ENCODE data around the gene GC. TPM values are rescaled to one million over a fixed set of nuclear protein-coding genes. Genes with fewer than 3 reads are reported as not detected.
"Not testable (repeated sequence)": the region's sequence is repeated elsewhere in the genome, so short reads cannot be mapped to it uniquely, and the experiment has no call there.

GC gene, protein sequence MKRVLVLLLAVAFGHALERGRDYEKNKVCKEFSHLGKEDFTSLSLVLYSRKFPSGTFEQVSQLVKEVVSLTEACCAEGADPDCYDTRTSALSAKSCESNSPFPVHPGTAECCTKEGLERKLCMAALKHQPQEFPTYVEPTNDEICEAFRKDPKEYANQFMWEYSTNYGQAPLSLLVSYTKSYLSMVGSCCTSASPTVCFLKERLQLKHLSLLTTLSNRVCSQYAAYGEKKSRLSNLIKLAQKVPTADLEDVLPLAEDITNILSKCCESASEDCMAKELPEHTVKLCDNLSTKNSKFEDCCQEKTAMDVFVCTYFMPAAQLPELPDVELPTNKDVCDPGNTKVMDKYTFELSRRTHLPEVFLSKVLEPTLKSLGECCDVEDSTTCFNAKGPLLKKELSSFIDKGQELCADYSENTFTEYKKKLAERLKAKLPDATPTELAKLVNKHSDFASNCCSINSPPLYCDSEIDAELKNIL
- polyA plus RNA-seq (ENCODE audit: insufficient read length) = not detected

- no peak for DNase-seq (ENCODE audit: low read depth)
Measured at GRCh38 chr4:71783972-71784371, at the start of gene GC. TSS of gene GC (minus strand) at chr4:71784079. CDS start at chr4:71784018, 61 bp downstream.

- DNase-seq (ENCODE audit: low read depth) = no peak
Measured at GRCh38 chr4:71833232-71833900, 49.5 kb upstream of the GC start.

- DNase-seq (ENCODE audit: low read depth) = no peak
Measured at GRCh38 chr4:71832049-71832448, 48.2 kb upstream of the GC start.

DNA sequence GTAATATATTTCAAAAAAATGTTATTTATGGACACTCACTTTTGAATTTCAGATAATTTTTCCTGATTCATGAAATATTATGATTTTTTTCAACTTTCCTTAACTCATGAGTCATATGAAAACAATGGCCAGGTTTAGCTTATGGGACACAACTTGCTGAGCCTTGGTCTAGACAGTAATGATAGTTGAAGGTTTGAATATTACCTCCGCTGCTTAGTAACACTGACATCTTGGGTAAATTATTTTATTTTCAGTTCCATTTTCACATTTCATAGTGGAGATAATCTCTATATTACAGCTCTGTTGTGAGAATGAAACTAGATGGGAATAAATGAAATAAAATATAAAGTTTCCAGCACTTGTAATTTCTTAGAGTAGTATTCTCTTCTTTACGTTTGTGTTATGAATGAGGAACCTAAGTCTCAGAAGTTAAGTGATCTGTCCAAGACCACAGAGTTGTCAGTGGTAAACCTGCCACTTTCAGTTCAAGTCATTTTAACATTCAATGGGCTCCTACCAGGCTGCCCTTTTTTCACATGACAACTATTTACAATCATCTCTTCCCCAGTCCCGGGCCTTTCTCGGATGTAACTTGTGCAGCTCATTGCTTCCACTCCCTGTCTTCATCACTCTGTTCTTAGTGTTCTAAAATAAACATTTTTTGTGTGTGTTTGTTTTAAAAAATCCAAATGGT is 46.8 kb upstream of the GC start:
- DNase-seq (ENCODE audit: low read depth) = no peak

DNA sequence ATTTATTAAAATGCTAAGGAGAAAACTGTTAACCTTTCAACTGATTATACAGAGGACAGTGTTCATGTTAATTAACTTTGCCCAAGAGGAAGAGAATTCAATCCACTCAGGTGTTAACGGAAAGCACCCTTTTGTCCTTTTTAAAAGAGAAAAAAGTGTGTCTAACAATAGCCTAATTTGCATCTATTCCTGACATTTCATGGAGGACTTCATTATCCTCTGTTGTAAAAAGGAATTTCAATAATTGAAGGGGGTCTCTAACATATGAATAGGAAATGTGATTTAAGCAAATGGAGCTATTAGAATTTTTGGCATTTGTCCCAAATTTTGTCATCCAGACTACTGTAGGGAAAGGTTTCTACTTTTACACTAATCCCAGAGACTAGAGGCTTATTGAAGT is 44.6 kb upstream of the GC start:
- no peak for DNase-seq (ENCODE audit: low read depth)

DNA sequence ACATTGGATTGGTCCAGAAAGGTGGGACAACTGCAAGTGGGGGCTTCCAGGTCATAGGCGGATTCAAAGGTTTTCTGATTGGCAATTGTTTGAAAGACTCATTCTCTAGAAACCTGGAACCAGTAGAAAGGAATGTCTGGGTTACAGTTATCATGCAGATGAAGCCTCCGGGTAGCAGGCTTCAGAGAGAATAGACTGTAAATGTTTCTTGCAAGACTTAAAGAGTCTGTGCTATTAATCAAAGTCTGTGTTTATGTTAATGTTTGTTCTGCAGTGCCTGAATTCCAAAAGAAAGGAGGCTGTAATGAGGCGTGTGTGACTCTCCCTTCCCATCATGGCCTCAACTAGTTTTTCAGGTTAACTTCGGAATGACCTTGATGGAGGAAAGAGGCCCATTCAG is 43.9 kb upstream of the GC start:
- DNase-seq (ENCODE audit: low read depth) = no peak

DNA sequence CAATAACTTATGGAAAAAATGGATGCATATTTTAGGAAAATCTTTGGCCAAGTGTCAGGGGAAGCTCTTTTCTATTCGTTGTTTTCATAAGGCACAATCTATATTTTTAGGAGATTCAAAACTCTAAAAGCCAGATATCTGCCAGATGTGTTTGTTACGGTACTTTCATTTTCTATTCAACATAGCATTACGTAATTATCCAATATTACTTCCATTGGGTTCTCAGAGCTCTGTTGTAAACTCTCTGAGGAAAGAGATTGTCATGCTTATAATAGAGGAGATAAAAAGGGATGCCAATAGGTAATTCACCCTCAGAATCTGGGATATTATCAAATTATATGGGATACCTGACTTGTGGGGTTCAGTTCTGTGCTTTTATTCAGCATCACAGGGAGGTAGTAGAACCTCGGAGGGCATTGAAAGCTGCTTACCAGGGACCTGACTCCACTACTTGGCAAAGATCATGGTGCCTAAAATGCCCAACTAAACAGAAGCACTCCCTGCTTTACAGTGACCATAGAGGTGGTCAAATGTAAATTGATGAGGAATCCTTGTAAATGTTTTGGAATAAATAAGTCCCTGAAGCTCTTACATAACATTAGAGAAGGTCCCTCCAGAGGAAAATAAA is 32.9 kb upstream of the GC start:
- no peak for DNase-seq (ENCODE audit: low read depth)

DNA sequence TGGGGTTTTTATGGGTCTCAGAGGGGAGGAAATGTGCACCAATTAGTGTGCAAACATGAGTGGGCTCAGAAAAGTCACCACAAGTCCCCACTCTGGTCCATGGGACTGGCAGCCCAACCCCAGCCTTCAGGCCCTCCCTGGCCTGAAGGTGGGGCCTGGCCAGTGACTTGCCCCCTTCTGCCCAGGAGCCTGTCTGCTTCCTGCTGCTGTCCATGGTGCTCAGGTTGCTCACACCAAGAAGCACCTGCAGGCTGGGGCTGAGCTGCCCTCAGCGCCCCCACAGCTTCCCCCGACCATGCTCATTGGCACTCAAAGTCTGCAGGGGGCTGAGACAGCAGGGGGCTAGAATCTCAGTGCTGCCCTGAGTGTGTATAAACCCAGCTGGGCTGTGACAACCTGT is 30.6 kb upstream of the GC start:
- DNase-seq (ENCODE audit: low read depth) = no peak

DNA sequence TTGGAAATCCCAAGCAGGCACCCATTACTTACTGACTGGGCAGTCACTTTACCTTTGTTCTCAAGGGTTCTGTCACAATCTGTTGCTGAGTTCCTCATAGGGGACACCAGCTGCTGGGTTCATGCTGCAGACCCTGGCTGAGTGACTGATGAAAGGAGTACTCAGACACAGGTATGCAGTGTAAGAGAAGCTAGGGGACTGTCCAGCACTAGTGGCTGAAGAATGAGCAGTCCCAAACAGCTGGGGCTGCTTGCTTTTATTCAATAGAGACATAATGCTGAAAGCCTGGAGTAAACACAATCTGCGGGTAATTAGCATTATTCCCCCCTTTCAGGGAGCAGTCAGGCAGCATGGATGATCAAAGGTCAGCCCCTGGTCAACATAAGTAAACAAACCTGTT is 25.9 kb upstream of the GC start:
- DNase-seq (ENCODE audit: low read depth) = not testable (repeated sequence)

- DNase-seq (ENCODE audit: low read depth) = no peak
Measured at GRCh38 chr4:71807469-71807868, 23.6 kb upstream of the GC start.

DNA sequence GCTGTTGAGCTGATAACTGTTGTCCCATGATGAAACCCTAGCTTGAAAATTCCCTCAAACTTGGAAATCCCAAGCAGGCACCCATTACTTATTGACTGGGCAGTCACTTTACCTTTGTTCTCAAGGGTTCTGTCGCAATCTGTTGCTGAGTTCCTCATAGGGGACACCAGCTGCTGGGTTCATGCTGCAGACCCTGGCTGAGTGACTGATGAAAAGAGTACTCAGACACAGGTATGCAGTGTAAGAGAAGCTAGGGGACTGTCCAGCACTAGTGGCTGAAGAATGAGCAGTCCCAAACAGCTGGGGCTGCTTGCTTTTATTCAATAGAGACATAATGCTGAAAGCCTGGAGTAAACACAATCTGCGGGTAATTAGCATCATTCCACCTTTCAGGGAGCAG is 21.4 kb upstream of the GC start:
- not testable (repeated sequence) for DNase-seq (ENCODE audit: low read depth)

- not testable (repeated sequence) for DNase-seq (ENCODE audit: low read depth)
Measured at GRCh38 chr4:71804017-71804697, 20.3 kb upstream of the GC start.

GRCh38 chr4:71785959-71786358 is 2.1 kb upstream of the GC start:
- no peak for DNase-seq (ENCODE audit: low read depth)

- DNase-seq (ENCODE audit: low read depth) = no peak
Measured at GRCh38 chr4:71784569-71785197, 804 bp upstream of the GC start.

DNA sequence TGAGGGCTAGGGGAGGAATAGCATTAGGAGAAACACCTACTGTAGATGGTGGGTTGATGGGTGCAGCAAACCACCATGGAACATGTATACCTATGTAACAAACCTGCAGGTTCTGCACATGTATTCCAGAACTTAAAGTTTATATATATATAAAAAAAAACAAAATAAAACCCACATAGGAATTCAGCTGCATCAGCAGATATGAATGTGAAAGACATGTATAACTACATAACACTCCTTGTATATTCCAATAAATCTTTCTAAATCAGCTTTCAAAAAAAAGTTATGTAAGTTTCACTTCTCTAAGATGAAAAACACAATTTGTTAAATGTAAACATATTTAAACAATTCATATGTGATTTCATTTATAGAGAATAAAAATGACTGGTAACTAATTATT is 6.0 kb downstream of the GC start:
- DNase-seq (ENCODE audit: low read depth) = no peak

- no peak for DNase-seq (ENCODE audit: low read depth)
Measured at GRCh38 chr4:71775449-71775848, 8.4 kb downstream of the GC start.

DNA sequence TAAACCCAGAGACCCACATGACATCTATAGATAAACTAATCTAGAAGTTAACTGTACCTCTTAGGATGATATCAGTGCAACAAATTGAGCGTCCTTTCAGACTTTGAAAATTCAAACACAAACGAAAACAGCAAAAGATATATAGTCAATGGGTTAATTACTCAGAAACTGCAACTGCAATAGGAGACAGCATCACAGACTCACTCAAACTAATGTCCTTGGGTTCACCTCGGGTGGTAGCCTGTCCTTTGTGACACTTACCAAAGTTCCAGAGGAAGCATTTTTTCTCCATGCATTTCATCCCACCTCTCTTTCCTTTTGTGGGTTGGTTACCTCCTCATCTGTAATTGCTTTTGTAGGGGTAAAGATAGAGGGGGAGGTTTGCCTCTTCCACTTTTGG is 9.7 kb downstream of the GC start:
- no peak for DNase-seq (ENCODE audit: low read depth)

DNA sequence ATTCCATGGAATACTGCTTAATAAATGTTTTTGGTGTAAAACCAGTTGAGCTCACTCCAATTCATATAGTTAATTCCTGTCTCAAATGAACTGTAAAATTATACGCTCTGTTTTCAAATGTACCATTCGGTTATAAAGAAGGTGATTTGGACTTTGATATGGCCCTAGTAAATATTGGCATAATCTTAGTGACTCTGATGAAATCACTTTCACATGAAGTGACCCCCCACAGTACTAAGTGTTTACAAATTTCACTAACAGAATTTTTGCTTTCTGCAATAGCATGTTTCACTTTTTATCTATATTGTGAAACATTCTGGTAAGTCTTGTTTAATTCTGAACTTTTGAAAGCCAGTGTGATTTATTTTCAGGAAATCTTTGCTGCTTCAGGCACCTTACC is 10.9 kb downstream of the GC start:
- DNase-seq (ENCODE audit: low read depth) = no peak

DNA sequence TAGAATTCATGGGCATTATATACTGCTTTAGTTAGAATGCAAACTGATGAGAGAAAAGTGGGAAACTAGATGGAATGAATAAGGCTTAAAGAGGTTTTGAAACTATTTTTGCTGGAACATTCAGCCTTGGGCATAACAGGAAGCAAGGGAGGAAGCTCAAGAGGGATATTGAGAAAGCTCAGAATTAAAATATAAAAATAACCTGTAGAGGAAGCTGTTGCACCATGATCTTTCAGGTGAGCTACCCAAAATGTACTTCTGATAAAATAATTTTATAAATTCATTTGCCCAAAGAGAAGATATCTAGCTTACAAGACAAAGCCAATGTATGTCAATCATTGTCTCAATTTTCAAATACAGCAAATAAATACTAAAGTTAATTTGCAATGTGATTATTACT is 11.3 kb downstream of the GC start:
- no peak for DNase-seq (ENCODE audit: low read depth)

GRCh38 chr4:71771613-71772012 is 12.3 kb downstream of the GC start:
- DNase-seq (ENCODE audit: low read depth) = no peak

DNA sequence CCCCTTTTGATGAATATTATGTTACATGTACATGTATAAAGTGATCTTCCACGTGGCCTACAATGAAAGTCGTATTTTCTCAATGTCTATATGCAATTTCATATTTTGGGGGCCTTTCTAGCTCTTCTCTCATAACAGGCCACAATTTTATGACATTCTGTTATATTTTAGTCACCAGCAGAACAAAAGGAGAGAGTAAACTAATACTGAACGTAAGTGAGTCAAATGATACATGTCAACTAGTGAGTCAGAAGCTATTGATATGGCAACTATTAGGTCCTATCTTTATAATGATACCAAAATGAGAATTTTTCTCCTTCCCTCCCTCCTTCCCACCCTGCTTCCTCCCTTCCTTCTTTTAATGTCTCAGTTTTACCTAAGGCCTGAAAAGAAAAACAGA is 14.4 kb downstream of the GC start:
- no peak for DNase-seq (ENCODE audit: low read depth)

Measured in forelimb muscle (tissue), 1 donor.